GM12801 (cell line): ENCODE data around the gene NMD3.

Experiments
- TF ChIP-seq, protein P1 (sequence below): IDR thresholded peaks from one replicate; pipeline ENCODE4 v1.5.1; 2011; ENCODE audit warnings: control low read depth; ENCODE audit not compliant: insufficient read length; ENCODE audit errors: extremely low read depth

Gene NMD3

DNA sequence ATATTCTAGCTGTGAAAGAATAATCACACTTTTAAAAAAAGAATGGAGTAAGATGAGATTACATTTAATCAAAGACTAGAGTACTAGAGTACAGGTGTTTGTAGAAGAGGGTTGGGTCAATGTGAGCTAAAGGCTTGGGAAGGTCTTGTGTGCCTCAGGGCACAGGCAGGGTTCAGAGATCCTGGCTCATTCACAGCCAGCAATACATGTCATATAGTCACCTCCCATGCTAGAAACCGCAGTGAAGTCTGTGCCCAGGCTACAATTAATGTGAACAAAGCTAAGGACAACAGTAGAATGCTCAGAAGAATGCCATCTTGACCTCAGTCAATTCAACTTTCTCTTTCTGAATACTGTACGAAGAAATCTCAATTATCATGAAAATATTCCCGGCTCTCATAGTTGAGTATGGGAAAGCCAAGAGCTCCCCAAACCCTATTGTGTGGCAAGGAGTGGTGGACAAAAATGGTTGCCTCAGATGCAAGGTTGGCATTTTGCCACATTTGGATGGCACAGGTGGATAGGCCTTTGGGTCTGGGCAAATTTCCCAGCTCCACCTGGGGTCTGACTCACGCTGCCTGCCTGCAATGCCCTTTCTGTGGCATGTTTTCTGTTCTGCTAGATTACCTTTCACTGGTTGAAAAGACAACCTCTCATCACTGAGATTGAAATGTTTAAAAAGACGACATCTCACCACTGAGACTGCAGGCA lies 70.2 kb downstream of the NMD3 start:
- TF ChIP-seq, protein P1, sequence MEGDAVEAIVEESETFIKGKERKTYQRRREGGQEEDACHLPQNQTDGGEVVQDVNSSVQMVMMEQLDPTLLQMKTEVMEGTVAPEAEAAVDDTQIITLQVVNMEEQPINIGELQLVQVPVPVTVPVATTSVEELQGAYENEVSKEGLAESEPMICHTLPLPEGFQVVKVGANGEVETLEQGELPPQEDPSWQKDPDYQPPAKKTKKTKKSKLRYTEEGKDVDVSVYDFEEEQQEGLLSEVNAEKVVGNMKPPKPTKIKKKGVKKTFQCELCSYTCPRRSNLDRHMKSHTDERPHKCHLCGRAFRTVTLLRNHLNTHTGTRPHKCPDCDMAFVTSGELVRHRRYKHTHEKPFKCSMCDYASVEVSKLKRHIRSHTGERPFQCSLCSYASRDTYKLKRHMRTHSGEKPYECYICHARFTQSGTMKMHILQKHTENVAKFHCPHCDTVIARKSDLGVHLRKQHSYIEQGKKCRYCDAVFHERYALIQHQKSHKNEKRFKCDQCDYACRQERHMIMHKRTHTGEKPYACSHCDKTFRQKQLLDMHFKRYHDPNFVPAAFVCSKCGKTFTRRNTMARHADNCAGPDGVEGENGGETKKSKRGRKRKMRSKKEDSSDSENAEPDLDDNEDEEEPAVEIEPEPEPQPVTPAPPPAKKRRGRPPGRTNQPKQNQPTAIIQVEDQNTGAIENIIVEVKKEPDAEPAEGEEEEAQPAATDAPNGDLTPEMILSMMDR: no peak

DNA sequence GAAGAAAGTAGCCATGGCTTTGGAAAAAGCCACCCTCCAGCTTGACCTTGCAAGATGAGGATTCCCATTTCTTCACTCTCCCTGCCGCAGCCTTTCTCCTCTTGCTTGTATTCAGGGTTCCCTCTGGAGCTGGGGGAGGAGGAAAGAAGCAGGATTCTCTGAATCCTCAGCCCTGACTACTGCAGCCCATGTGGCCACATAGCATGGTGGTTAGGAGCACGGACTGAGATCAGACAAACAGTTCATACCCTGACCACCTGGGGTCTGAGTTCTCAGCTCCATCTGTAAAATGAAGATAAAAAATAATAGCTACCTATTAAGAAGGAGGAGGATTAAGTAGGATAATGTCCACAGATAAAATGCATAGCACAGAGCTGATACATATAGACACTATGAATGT lies 72.3 kb downstream of the NMD3 start:
- TF ChIP-seq, protein P1: no peak

DNA sequence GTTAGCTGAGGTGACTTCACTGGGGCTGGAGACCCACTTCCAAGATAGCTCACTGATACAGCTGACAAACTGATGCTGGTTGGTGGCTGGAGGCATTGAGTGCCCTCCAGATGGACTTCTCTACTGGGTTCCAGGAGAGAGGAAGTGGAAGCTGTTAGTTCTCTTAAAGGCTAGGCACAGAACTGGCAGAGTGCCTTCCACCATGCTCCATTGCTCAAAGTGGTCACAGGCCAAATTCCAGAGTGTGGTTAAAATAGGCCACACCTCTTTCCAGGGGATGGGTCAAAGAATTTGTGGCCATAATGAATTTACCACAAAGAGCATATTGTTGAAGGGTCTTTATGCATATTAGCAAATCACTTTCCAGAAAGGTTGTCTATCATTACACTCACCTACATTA lies 74.2 kb downstream of the NMD3 start:
- TF ChIP-seq, protein P1: no peak

DNA sequence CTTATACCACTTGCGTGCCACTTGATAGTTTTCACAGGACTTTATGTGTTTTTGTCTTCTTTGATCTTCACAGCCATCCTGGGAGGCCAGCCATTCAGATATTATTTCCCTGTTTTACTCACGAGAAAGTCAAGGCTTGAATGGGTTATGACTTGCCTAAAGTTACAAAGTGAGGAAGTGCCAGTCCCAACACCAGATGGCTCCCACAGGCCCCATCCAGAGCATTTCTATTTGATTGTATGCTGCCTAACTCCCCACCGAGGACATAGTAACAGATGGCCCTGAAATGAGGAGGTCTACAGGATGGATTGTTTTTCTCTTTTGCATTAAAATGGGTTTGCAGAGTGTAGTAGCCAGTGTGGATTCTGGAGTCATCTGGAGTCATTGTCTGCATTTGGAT lies 75.7 kb downstream of the NMD3 start:
- TF ChIP-seq, protein P1: no peak
